Thymus (tissue), 11 donors: ENCODE results near the gene LAMA3. TPM values are rescaled to one million over a fixed set of nuclear protein-coding genes. Genes with fewer than 3 reads are reported as not detected.
"Not testable (repeated sequence)": the region's sequence is repeated elsewhere in the genome, so short reads cannot be mapped to it uniquely, and the experiment has no call there.

Experiments used
- DNase-seq, 9 donors: peaks; one replicate each; pipeline ENCODE4 v3.0.0-alpha.2; 2013; ENCODE audit warnings: low spot score in 9 of 9, low read depth in 6 of 9, missing footprints in 1 of 9
- H3K27ac ChIP-seq, 2 donors: one replicate each; pipeline ENCODE4 v1.5.1; 2013; ENCODE audit warnings: control low read depth in 1 of 2, low read depth in 1 of 2, low read length in 1 of 2, mild to moderate bottlenecking in 1 of 2, moderate library complexity in 1 of 2
- H3K27me3 ChIP-seq, 2 donors: one replicate each; pipeline ENCODE4 v1.5.1; 2013; ENCODE audit warnings: low read length in 1 of 2; ENCODE audit not compliant: control insufficient read depth in 2 of 2, insufficient read depth in 1 of 2
- H3K36me3 ChIP-seq, 2 donors: one replicate each; pipeline ENCODE4 v1.5.1; 2013; ENCODE audit warnings: low read length in 1 of 2, mild to moderate bottlenecking in 1 of 2, moderate library complexity in 1 of 2; ENCODE audit not compliant: control insufficient read depth in 2 of 2, insufficient read depth in 2 of 2
- H3K4me1 ChIP-seq, 2 donors: one replicate each; pipeline ENCODE4 v1.5.1; 2013; ENCODE audit warnings: low read length in 2 of 2; ENCODE audit not compliant: control insufficient read depth in 2 of 2, insufficient read depth in 2 of 2
- H3K4me3 ChIP-seq, 2 donors: one replicate each; pipeline ENCODE4 v1.5.1; 2013; ENCODE audit warnings: low read length in 2 of 2, control low read depth in 1 of 2, mild to moderate bottlenecking in 1 of 2
- H3K9me3 ChIP-seq, 2 donors: one replicate each; pipeline ENCODE4 v1.5.1; 2013; ENCODE audit warnings: low read length in 1 of 2, mild to moderate bottlenecking in 1 of 2; ENCODE audit not compliant: control insufficient read depth in 2 of 2, insufficient read depth in 1 of 2
- WGBS: extraction: QIAGEN DNeasy Blood & Tissue Kit; methylation state at CpG from one replicate; pipeline ENCODE4 v1.1.7; 2013; 5-methylcytosine and 5-hydroxymethylcytosine counted together
- polyA plus RNA-seq: library from polyadenylated mRNA; stranded (reverse); fragments of 200-250 nt; gene quantifications from one replicate; pipeline ENCODE4 v1.2.3, GENCODE V29; 2013
- total RNA-seq: library from RNA; stranded (reverse); fragments of 120-200 nt; gene quantifications from one replicate; pipeline ENCODE4 v1.2.4, GENCODE V29; 2013
- donor health status: healthy.

Gene LAMA3
- total and polyA plus RNA-seq, 2 donors = 8.9 to 50.1 TPM

GRCh38 chr18:23710068-23710527 is 20.8 kb downstream of the LAMA3 start:
- Histone ChIP-seq H3K27me3 (no peaks in the 10 kb centered on the region), H3K36me3 (no peaks in the 10 kb centered on the region), H3K27ac (no peak overlapping the region), H3K9me3 (no peaks in the 10 kb centered on the region), H3K4me3 (no peak overlapping the region), H3K4me1 (peaks cover 10 to 18% of the 10 kb centered on the region in 2 donors)
- WGBS = 97% methylated on average over 17 of the region's 17 CpGs
- DNase-seq = no peak

GRCh38 chr18:23710946-23711345 is 21.7 kb downstream of the LAMA3 start:
- DNase-seq = no peak
- Histone ChIP-seq H3K4me3 (no peak overlapping the region), H3K9me3 (no peaks in the 10 kb centered on the region), H3K36me3 (no peaks in the 10 kb centered on the region), H3K27ac (no peak overlapping the region), H3K27me3 (no peaks in the 10 kb centered on the region), H3K4me1 (peaks cover 10 to 18% of the 10 kb centered on the region in 2 donors)
- WGBS = 100% methylated on average over 1 of the region's 1 CpG

- H3K27me3 ChIP-seq = no peaks in the 10 kb centered on the region
- H3K27ac ChIP-seq = no peak overlapping the region
- H3K9me3 ChIP-seq = no peaks in the 10 kb centered on the region
- 99% methylated on average over 1 of the region's 1 CpG for WGBS
- DNase-seq = no peak
- no peak overlapping the region for H3K4me3 ChIP-seq
- no peaks in the 10 kb centered on the region for H3K36me3 ChIP-seq
- peaks cover 10 to 18% of the 10 kb centered on the region in 2 donors for H3K4me1 ChIP-seq
Measured at GRCh38 chr18:23711426-23711825, 22.2 kb downstream of the LAMA3 start.

GRCh38 chr18:23712445-23712844 is 23.2 kb downstream of the LAMA3 start:
- WGBS = 2% methylated on average over 3 of the region's 3 CpGs
- DNase-seq = peak; percentile 18 to 79 (median 42)

GRCh38 chr18:23714576-23714975 is 25.3 kb downstream of the LAMA3 start:
- H3K9me3 ChIP-seq = no peaks in the 10 kb centered on the region
- H3K27me3 ChIP-seq = no peaks in the 10 kb centered on the region
- H3K27ac ChIP-seq = no peak overlapping the region
- WGBS = 97% methylated on average over 4 of the region's 4 CpGs
- H3K4me3 ChIP-seq = no peak overlapping the region
- DNase-seq = no peak
- no peaks in the 10 kb centered on the region for H3K36me3 ChIP-seq
- peaks cover 10 to 18% of the 10 kb centered on the region in 2 donors for H3K4me1 ChIP-seq

More at GRCh38 chr18:23712445-23712844, 23.2 kb downstream of the LAMA3 start:
- Histone ChIP-seq H3K9me3 (no peaks in the 10 kb centered on the region), H3K27ac (no peak overlapping the region), H3K4me1 (peaks cover 10 to 18% of the 10 kb centered on the region in 2 donors), H3K36me3 (no peaks in the 10 kb centered on the region), H3K27me3 (no peaks in the 10 kb centered on the region), H3K4me3 (no peak overlapping the region)

GRCh38 chr18:23716079-23716478 is 26.8 kb downstream of the LAMA3 start:
- peaks cover 10 to 18% of the 10 kb centered on the region in 2 donors for H3K4me1 ChIP-seq
- not testable (repeated sequence) for DNase-seq, H3K27ac ChIP-seq, H3K4me3 ChIP-seq, H3K9me3 ChIP-seq, H3K27me3 ChIP-seq, H3K36me3 ChIP-seq
- 82% methylated on average over 8 of the region's 8 CpGs for WGBS

- 93% methylated on average over 3 of the region's 3 CpGs for WGBS
- Histone ChIP-seq H3K27ac (no peak overlapping the region), H3K4me1 (peaks cover 10 to 18% of the 10 kb centered on the region in 2 donors), H3K36me3 (no peaks in the 10 kb centered on the region), H3K9me3 (no peaks in the 10 kb centered on the region), H3K4me3 (no peak overlapping the region), H3K27me3 (no peaks in the 10 kb centered on the region)
- no peak for DNase-seq
Measured at GRCh38 chr18:23716516-23716915, 27.3 kb downstream of the LAMA3 start.

GRCh38 chr18:23716966-23717365 is 27.7 kb downstream of the LAMA3 start:
- no peak overlapping the region for H3K4me3 ChIP-seq
- peaks cover 9 to 17% of the 10 kb centered on the region in 2 donors for H3K4me1 ChIP-seq
- no peaks in the 10 kb centered on the region for H3K9me3 ChIP-seq
- H3K27me3 ChIP-seq = no peaks in the 10 kb centered on the region
- DNase-seq = no peak
- H3K36me3 ChIP-seq = no peaks in the 10 kb centered on the region
- H3K27ac ChIP-seq = no peak overlapping the region

GRCh38 chr18:23718243-23718720 is 29.0 kb downstream of the LAMA3 start:
- no peak for DNase-seq
- no peaks in the 10 kb centered on the region for H3K27me3 ChIP-seq
- no peaks in the 10 kb centered on the region for H3K9me3 ChIP-seq
- WGBS = 87% methylated on average over 5 of the region's 5 CpGs
- no peaks in the 10 kb centered on the region for H3K36me3 ChIP-seq
- no peak overlapping the region for H3K4me3 ChIP-seq
- H3K4me1 ChIP-seq = peaks cover 0 to 4% of the 10 kb centered on the region in 2 donors
- peak overlapping the region in 1 of 2 donors; percentile 20 for H3K27ac ChIP-seq
